Fibroblast of skin of back (primary cell): ENCODE measurements around the gene COL4A2.
"Not testable (repeated sequence)": the region's sequence is repeated elsewhere in the genome, so short reads cannot be mapped to it uniquely, and the experiment has no call there.

Experiments
- DNase-seq: peaks from one replicate; pipeline ENCODE4 v3.0.0-alpha.2; 2013

The COL4A2 gene

GRCh38 chr13:110479648-110480047 is 172.6 kb downstream of the COL4A2 start:
- no peak for DNase-seq

DNA sequence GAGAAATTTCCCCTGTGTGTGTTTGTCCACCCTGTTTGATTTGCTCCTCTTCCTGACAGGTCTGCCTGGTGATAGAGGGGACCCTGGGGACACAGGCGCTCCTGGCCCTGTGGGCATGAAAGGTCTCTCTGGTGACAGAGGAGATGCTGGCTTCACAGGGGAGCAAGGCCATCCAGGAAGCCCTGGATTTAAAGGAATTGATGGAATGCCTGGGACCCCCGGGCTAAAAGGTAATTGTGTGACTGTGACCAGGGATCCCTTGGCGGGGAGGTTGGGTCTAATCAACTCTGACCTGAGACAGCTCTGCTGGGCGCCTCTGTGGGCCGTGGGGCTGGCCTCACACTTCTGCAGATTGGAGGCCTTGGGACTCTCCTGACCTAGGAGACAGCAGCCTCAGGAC is 173.1 kb downstream of the COL4A2 start:
- DNase-seq: no peak

- no peak for DNase-seq
These were observed 176.4 kb downstream of the COL4A2 start for GRCh38 chr13:110483386-110483968.

DNA sequence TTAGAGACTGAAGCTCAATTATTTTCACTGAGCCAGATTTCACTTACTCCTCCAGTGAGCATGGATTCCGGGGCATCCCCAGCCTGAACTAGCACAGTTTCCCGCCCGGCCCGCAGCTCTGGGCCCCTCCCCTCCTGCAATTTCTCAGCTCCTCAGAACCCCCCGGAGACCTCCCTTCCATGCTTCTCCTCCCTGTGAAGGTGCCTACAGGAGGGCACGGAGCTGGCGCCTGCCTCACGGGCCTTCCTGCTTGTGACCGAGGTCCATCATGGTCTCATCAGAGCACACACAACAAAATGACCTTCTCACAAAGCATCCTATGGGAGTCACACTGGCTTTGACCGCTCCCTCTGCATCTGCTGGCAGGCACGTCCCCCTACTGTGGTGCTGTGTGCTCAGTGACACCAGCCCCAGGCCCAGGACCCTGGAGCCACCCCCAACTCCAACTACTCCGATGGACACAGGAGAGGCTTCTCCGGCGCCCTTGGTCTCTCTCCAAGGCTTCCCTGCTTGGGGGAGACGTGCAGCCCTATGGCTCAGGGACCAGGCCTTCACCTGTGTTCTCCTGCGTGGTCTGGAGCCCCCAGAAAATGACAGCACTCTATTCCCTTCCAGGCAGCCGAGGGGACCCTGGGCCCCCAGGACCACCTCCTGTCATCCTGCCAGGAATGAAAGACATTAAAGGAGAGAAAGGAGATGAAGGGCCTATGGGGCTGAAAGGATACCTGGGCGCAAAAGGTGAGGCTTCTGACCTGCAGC is 177.4 kb downstream of the COL4A2 start:
- DNase-seq: no peak

GRCh38 chr13:110485604-110486003 is 178.5 kb downstream of the COL4A2 start:
- peak; percentile 44 for DNase-seq

GRCh38 chr13:110486061-110486715 is 179.1 kb downstream of the COL4A2 start:
- DNase-seq: no peak

DNA sequence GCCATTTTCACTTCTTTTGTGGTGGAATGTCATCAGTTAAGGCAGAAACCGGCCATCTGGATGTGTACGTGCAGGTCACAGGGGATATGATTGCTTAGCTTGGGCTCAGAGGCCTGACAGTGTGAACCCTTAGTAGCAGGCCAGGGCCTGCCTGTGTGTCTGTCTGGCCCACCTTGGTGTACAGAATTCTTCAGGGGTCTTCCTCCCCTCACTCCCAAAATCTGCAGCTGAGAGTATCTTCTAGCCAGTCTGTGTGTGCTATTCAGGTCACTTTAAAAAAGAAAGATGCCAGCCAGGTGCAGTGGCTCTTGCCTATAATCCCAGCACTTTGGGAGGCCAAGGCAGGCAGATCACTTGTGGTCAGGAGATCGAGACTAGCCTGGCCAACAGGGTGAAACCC is 179.8 kb downstream of the COL4A2 start:
- not testable (repeated sequence) for DNase-seq

- no peak for DNase-seq
These were observed 183.1 kb downstream of the COL4A2 start for GRCh38 chr13:110490009-110490770.

GRCh38 chr13:110491869-110492678 is 185.0 kb downstream of the COL4A2 start:
- DNase-seq: no peak

DNA sequence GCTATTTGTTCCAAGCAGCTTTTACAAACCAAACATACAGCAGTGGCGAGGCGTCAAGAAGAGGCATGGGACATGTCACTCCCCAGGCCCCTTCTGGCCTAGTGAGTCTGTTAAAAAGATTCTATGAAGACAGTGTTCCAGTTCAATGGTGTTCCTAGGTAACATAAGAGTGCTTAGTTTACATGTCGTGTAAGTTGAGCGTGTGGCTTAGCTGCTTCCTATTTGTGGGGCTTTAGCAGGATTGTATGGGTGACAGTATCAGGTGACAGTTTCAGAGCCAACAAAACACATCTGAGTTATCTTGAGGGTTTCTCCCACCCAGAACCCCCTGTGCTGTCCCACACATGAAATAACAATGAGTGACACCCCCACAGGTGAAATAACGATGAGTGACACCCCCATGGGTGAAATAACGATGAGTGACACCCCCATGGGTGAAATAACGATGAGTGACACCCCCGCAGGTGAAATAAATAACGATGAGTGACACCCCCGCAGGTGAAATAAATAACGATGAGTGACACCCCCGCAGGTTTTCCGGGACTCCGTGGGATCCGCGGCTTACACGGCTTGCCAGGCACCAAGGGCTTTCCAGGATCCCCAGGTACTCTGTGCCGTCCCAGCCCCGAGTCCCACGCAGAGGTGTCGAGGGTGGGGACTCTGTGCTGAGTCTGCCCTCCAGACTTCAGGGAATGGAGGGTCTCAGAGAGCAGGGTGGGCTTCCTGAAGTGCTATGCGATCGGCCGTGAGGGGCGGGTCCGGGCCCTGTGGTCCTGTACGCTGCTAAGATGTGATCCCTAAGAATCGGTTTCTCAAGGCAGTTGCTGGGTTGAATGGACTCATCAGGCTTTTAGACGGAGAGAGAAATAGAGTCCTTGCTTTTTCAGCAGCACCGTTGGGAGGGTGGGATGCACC is 185.9 kb downstream of the COL4A2 start:
- DNase-seq: no peak

- DNase-seq: no peak
These were observed 186.5 kb downstream of the COL4A2 start for GRCh38 chr13:110493613-110494012.

DNA sequence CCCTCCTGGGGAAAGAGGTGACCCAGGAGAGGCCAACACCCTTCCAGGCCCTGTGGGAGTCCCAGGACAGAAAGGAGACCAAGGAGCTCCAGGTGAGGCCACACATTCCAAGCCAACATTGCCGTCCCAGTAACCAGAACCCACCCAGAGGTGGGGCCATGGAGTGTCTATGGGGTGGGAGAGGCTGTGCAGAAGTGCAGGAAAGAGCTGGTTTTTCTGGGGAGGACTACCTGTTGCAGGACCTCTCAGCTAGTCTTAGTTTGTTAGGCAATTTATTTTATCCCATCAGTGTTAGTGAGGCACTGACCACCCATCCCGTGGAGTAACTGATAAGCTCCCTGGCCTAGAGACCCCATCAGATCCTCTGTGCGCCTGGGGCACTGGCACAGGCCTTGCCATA is 188.3 kb downstream of the COL4A2 start:
- DNase-seq: no peak

DNA sequence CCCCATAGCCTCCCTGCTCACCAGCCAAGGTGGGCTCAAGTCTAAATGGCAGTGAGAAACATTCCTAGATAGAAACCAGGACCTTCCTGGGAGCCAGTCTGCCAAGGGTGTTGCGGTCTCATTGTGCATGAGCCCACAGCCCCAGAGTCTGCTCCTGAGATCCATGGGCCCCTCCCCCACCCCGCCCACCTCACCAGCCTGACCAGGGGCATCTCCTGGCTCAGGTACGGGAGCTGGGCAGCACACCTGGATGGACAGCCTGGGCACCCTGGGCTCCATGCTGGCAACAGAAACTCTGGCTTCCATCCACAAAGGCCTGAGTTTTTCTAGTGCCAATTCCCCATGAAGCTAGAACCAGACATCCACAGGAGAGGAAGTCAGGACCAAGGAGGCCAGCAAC is 188.8 kb downstream of the COL4A2 start:
- no peak for DNase-seq

- no peak for DNase-seq
These were observed 189.2 kb downstream of the COL4A2 start for GRCh38 chr13:110496281-110496680.

DNA sequence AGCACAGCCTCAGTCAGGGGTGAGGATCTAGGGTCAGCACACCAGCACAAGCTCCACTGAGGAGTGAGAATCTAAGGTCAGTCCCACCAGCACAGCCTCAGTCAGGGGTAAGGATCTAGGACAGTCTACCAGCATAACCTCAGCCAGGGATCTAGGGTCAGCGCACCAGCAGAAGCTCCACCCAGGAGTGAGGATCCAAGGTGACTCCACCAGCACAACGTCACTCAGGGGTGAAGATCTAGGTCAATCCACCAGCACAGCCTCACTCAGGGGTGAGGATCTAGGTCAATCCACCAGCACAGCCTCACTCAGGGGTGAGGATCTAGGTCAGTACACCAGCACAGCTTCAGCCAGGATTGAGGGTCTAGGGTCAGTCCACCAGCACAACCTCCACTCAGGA is 189.9 kb downstream of the COL4A2 start:
- no peak for DNase-seq

- DNase-seq: not testable (repeated sequence)
These were observed 190.8 kb downstream of the COL4A2 start for GRCh38 chr13:110497896-110498295.

GRCh38 chr13:110498327-110498726 is 191.2 kb downstream of the COL4A2 start:
- DNase-seq: peak; percentile 26

- DNase-seq: no peak
These were observed 191.7 kb downstream of the COL4A2 start for GRCh38 chr13:110498765-110499164.

DNA sequence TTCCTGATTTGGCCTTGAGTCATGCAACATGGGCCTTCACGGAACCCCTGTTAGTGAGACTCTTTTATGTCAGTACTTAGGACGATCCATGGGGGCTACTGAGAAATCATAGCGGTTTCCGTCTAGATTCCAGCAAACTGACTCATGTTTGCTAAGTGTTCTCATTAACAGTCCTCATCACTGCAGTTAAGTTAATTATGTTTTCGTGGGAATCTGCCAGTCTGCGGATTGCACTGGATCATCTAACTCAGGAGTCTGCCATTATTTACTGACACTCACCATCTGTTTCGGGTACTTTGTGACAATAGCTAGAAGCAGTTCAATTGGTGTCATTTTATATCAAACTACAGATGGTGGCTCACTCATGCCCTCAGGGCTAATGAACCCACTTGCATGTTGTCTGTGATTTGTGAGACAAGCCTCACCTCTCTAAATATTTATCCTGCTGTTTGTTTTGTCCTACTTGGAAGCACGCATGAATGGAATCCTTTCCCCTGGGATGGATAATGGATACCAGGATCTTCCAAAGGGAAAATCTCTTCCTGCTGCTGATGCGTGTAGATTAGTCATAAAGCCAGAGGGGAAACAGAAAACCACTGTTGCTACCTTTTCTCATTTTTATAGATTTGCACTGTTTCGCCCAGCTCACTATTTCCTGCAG is 192.7 kb downstream of the COL4A2 start:
- peak; percentile 86 for DNase-seq

- DNase-seq: no peak
These were observed 193.3 kb downstream of the COL4A2 start for GRCh38 chr13:110500341-110500740.

GRCh38 chr13:110501188-110501587 is 194.1 kb downstream of the COL4A2 start:
- DNase-seq: no peak
